ENCODE data around the gene COBLL1.

- TF ChIP-seq CTCF (IDR thresholded peaks at IDR 0.05; ENCODE audit: borderline replicate concordance, extremely low read depth, low read length, poor library complexity, severe bottlenecking) (no peak), EZH2 (IDR thresholded peaks at IDR 0.05; ENCODE audit: borderline replicate concordance, low read depth, low read length, severe bottlenecking) (no peak)
Measured at GRCh38 chr2:164840458-164840929, 1.1 kb downstream of the COBLL1 start.

Measured in DND-41 (cell line).